H1 (cell line): ENCODE measurements around the gene DDX1. TPM values are rescaled to one million over a fixed set of nuclear protein-coding genes. Genes with fewer than 3 reads are reported as not detected.

Source experiments
- CBX5 ChIP-seq: fragments of 300-800, 300-1000 bp; sonication (generic); IDR thresholded peaks from 2 replicates; pipeline ENCODE4 v1.7.1; 2016; ENCODE audit warnings: antibody characterized with exemption, low read length, low read depth
- CBX8 ChIP-seq: fragments of 300-800, 300-1000 bp; sonication (generic); IDR thresholded peaks from 2 replicates; pipeline ENCODE4 v1.7.1; 2016; ENCODE audit warnings: low read depth, low read length, borderline replicate concordance
- GTF2F1 ChIP-seq: IDR thresholded peaks from 2 replicates; pipeline ENCODE4 v1.6.1; 2012; ENCODE audit warnings: low read depth, low read length, improper control_type of control experiment, borderline replicate concordance
- HDAC2 ChIP-seq, 2 experiments: fragments of 300-600 bp in 1 of 2; sonication (generic) in 1 of 2; IDR thresholded peaks; 2 replicates each; pipeline ENCODE4 v1.6.1; 2011 to 2012; ENCODE audit warnings: low read depth in 2 of 2, low read length in 2 of 2, mild to moderate bottlenecking in 2 of 2, moderate library complexity in 2 of 2, borderline replicate concordance in 1 of 2, inconsistent platforms in 1 of 2
- KDM4A ChIP-seq: IDR thresholded peaks from one replicate; pipeline ENCODE4 v1.7.1; 2012; ENCODE audit warnings: low read depth, mild to moderate bottlenecking, moderate library complexity, low read length, inconsistent platforms; ENCODE audit not compliant: severe bottlenecking
- MAFK ChIP-seq: IDR thresholded peaks from 2 replicates; pipeline ENCODE4 v1.6.1; 2012; ENCODE audit warnings: low read depth, mild to moderate bottlenecking, improper control_type of control experiment, low read length
- POU5F1 ChIP-seq: IDR thresholded peaks from 2 replicates; pipeline ENCODE4 v1.6.1; 2011; ENCODE audit warnings: low read depth, mild to moderate bottlenecking, low read length, moderate library complexity
- polyA plus RNA-seq, 7 experiments: library from polyadenylated mRNA; depleted of rRNA in 3 of 7; stranded (reverse) in 5 of 7; unstranded in 2 of 7; fragments of >200 nt in 5 of 7; fragments of 200-250 nt in 2 of 7; gene quantifications; 1 replicate in 5 of 7; 2 replicates in 1 of 7; 4 replicates in 1 of 7; pipeline versions ENCODE4 v1.2.1 to v1.2.3, GENCODE V29; 2011 to 2013; ENCODE audit warnings: missing spikeins in 2 of 7, mixed read lengths in 2 of 7
- total RNA-seq: library from RNA; stranded (reverse); fragmentation: NEBNext Ultra II Directional; extraction: Animal tissue kit (Norgen Biotek cat#: 25700); gene quantifications from 2 replicates; pipeline ENCODE4 v1.2.1, GENCODE V29; 2021

Gene DDX1
- total and polyA plus RNA-seq, 2 of the 8 experiments (the other 6 are each of a cell fraction or from before 2014, with no cell fraction given), result 51.1 to 161 TPM

DNA sequence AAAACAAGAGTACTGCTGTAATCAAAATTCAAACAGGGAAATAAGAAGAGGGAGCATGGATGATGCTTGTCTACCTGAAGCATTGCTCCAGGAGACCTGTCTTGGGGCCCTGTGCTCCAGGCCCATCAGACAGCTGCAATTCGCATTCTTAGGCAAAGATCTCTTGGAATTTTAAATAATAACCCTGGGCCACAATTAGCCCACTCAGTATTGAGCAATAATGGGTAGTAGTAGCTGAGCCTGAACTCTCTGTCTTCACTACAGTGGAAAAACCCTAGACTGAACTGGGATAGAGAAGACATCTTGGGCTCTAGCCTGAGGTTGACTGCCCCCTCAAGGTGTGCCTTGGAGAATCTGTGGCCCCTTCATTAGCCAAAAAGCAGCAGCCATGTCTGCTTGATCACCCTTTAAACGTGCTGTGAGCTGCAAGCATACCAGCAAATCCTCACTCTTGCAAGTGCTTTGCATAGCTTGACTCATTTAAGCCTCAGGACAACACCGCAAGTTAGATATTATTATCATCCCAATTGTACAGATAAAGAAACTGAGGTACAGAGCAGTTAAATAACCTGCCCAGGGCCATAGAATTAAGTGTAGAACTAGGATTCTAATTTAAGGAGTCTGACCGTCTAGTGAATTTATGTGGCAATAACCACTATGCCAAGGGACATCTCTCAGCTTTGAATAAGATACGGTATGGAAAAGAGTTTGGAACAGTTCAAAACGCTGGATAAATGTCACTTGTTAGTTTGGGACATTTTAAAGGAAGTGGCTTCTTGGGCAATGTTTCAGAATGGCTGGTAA lies 69.0 kb downstream of the DDX1 start (continued):
- TF ChIP-seq HDAC2 (IDR thresholded peaks at IDR 0.05; ENCODE audit: borderline replicate concordance in 1 of 2, low read depth in 2 of 2, low read length in 2 of 2), result no peak
- no peak for TF ChIP-seq MAFK
- TF ChIP-seq POU5F1, result no peak
- no peak for TF ChIP-seq CBX5
- TF ChIP-seq KDM4A, result no peak
- no peak for TF ChIP-seq GTF2F1
- no peak for TF ChIP-seq CBX8
- TF ChIP-seq, all 59 proteins: peak for 0
